DMS79 (cell line): ENCODE data around the gene VDAC1.
"Not testable (repeated sequence)": the region's sequence is repeated elsewhere in the genome, so short reads cannot be mapped to it uniquely, and the experiment has no call there.

ENCODE experiments used
- DNase-seq: peaks from one replicate; lab custom pipeline; 2025; lab: John Stamatoyannopoulos, UW

Gene VDAC1

DNA sequence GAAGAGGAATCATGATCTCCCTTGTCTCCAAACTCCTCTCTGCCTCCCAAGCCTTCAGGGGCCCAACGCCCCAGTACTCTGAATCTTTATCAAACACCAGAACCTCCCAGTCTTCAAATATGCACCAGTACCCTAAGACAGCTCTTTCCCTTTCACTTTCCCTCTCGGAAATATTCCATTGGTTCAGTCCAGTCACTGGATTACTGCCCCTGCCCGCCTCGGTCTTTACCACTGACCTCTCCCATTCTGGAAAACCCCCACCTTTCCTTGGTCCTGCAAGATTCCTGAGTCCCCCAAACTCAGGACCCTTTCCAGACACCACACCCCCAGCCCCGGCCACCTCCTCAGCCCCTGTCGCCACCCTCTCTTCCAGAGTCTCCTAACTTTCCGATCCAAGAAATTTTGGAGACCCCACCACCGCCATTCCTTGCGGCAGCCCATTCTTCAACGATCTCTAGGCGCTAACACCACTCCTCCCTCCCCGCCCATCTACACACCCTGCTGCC, 37.0 kb downstream of the VDAC1 start:
- DNase-seq: no peak

GRCh38 chr5:133967124-133967523, 37.7 kb downstream of the VDAC1 start:
- DNase-seq: no peak

DNA sequence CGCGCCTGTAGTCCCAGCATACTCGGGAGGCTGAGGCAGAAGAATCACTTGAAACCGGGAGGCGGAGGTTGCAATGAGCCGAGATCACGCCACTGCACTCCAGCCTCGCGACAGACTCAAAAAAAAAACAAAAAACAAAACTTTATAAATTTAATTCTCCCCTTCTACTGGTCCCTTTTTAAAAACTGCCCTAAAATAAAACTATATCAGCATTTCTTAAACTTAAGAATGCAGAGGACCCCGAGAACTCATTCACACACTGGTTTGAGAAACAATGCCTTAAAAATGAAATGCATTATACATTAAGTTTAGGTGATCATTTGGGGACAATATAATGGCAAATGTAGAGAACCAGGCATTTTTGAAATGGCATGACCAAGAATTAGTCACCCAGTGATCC, 38.7 kb downstream of the VDAC1 start:
- no peak for DNase-seq

- no peak for DNase-seq
These were observed 41.2 kb downstream of the VDAC1 start for GRCh38 chr5:133963493-133964128.

- no peak for DNase-seq
These were observed 41.8 kb downstream of the VDAC1 start for GRCh38 chr5:133962801-133963476.

- no peak for DNase-seq
These were observed 42.6 kb downstream of the VDAC1 start for GRCh38 chr5:133962131-133962530.

DNA sequence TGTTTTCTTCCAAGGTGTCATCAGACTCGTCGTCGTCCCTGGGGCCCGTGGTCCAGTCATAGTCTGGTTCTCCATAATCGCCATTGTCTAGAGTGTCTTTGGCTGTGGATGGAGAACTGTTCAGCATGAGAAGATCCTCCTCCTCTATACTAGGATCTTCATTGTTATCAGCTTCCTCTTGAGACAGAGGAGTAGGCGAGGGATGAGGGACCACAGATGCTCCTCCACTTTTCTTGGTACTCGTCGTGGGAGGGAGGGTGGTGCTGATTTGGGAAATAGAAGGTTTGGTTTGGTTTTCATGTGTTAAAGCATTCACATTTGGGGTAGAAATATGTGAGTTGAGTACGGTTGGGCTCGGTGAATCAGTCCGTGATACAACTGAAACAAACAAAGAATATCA, 45.1 kb downstream of the VDAC1 start:
- DNase-seq: no peak

- DNase-seq: no peak
These were observed 47.2 kb downstream of the VDAC1 start for GRCh38 chr5:133957591-133957990.

DNA sequence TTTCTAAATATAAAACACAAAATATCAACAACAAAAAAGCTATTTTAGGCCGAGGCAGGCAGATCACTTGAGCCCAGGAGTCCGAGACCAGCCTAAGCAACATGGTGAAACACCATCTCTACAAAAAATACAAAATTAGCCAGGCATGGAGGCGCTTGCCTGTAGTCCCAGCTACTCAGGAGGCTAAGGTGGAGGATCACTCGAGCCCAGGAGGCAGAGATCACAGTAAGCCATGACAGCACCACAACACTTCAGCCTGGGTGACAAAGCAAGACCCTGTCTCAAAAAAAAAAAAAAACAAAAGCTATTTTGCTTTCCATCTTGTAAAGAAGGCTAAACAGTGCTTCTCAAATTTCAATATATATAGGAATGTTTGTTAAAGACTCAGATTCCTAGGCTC, 47.7 kb downstream of the VDAC1 start:
- no peak for DNase-seq

- not testable (repeated sequence) for DNase-seq
These were observed 48.6 kb downstream of the VDAC1 start for GRCh38 chr5:133956196-133956595.

- DNase-seq: no peak
These were observed 51.1 kb downstream of the VDAC1 start for GRCh38 chr5:133953568-133954145.

- no peak for DNase-seq
These were observed 51.8 kb downstream of the VDAC1 start for GRCh38 chr5:133952729-133953567.

- no peak for DNase-seq
These were observed 53.8 kb downstream of the VDAC1 start for GRCh38 chr5:133950821-133951612.

- no peak for DNase-seq
These were observed 56.1 kb downstream of the VDAC1 start for GRCh38 chr5:133948721-133949120.

GRCh38 chr5:133947431-133947841, 57.3 kb downstream of the VDAC1 start:
- no peak for DNase-seq

DNA sequence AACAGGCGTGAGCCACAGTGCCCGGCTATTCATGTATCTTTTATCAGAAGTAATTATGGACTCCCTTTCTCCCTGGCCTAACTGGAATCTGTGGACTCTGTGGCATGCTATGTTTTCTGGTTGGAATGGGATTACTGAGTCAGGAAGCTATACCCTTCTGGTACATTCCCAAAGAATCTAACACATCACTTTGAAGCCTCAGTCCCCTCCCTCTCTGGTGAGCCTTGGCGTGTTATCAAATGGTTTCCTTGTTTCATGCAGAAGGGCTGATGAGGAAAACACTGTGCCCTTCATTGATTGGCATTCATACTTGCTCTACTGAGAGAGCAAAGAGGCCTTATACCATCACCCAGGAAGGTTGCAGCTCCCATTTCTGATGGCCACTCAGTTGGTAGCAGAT, 59.2 kb downstream of the VDAC1 start:
- DNase-seq: no peak

DNA sequence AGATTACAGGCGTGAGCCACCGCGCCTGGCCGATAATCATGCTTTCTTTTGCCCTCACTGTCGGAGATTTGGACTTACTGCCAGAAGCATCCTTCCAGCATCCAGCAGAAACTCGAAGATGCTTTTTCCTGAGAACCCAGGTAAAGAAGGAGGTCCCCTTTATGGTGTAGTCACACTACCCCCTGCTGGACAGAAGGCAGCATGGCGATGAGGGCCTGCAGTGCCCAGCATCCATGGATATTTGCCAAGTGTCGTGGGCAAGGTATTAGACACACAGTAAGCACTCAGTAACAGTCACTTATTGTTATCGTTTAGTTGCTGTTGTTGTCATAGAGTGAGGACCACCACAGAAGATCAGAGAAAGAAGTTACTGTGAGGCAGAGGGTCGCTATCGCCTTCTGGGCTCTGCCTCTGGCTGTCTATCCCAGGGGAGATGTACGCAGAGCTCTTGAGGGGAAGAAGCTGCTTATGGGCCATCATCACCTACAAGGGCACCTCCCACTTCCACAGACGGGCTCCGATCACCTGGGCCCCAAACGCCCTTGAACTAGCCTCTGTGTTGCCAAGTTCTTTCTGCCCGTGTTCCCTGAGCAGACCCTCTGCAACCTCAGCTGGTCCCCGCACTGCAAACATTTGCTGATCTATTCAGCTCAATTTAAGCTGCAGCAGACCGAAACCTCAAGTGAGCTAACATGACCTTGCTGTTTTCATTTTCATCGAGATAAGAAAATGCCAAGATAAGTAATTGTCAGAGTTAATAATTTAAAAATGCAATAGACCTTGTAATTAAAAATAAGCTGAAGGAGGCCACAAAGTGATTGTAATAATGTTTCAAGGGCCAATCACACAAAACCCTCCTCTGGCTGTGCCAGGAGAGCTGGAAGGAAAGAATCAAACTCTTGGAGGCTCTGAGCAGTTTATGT, 60.3 kb downstream of the VDAC1 start:
- peak; percentile 73 for DNase-seq

GRCh38 chr5:133943475-133943817, 61.3 kb downstream of the VDAC1 start:
- DNase-seq: no peak

DNA sequence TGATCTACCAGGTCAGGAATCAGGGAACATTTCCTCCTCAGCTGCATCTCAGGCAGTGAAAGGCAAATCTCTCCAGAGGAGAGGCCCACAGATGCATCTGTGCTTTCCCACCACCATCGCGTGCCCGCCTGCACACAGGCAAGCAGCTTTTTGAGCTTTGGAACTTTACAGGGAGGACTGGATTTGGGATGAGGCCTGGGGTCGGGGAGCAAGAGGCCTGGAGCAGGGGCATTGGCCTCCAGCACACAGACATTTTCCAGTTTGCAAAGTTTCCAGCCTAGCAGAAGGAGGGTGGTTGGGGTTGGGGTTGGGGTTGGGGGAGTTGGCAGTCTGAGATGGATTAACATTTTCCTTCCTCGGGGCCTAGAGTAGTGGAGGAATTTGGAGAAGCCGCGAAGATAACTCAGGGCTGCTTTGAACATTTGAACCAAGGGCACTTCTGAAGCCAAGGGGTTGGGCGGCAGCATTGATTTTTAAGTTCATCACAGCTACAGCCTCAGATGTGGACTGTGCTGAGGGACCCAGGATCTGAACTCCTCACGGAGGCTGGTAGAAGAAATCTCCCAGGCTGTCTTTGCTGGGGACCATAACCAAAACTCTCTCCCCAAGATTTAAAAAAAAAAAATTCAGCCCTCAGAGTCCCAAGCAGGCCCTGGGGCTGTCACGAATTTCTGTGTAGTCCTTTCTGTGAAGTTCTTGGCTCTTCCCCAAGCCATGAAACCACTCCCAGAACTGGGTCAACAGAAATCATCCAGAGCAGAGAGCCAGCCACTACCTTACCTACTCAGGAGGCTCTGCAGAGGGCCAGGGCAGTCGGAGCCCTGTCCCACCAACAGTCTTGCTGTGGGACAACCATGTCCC, 61.9 kb downstream of the VDAC1 start:
- no peak for DNase-seq
